Thoracic aorta endothelial cell (primary cell): ENCODE measurements around the gene DYNLT1. TPM values are rescaled to one million over a fixed set of nuclear protein-coding genes. Genes with fewer than 3 reads are reported as not detected.

Experiments
- small RNA-seq: library from RNA; depleted of rRNA; stranded (forward); fragments of <200 nt; gene quantifications from one replicate; pipeline ENCODE3, GENCODE V24; 2012
- total RNA-seq: library from RNA; depleted of rRNA; stranded (reverse); fragments of >200 nt; gene quantifications from 2 replicates; pipeline ENCODE4 v1.2.3, GENCODE V29; 2012

The DYNLT1 gene
- 68.6 and 98.0 TPM in 2 replicates for total RNA-seq

GRCh38 chr6:158644231-158645063 is at the start of gene DYNLT1:
Gene DYNLT1, minus strand, starts transcription at chr6:158644743. Its CDS starts 35 bp downstream, at chr6:158644708.

GRCh38 chr6:158649289-158650143 is 5.0 kb upstream of the DYNLT1 start, which contains the start of gene SYTL3:
Gene SYTL3, plus strand, starts transcription at chr6:158650054. Its CDS starts 13,215 bp downstream, at chr6:158663269.

Small RNA genes within 50 kb of the gene (small RNA-seq; reads per million reads assigned to genes)
- not detected for gene MIR7161

Other genes with a start within 250 kb of the DYNLT1 start
- gene TMEM181, start 84.7 kb downstream of the DYNLT1 start, total RNA-seq: 54.5 and 60.9 TPM in 2 replicates
- gene SYTL3, start 5.3 kb upstream of the DYNLT1 start, total RNA-seq: 0.65 and 1.2 TPM in 2 replicates
- gene EZR, start 174.6 kb upstream of the DYNLT1 start, total RNA-seq: 90.8 and 99.5 TPM in 2 replicates